Uterus (tissue), 4 donors: Measurements from ENCODE around the gene SPIRE2. TPM values are rescaled to one million over a fixed set of nuclear protein-coding genes. Genes with fewer than 3 reads are reported as not detected.
"Not testable (repeated sequence)": the region's sequence is repeated elsewhere in the genome, so short reads cannot be mapped to it uniquely, and the experiment has no call there.

Source experiments
- DNase-seq, 2 donors: peaks; one replicate each; pipeline ENCODE4 v3.0.0-alpha.2; 2019 to 2020
- H3K27ac ChIP-seq, 2 donors: fragments of 200-600 bp; sonication (generic); 1 replicate in 1 of 2; 2 replicates in 1 of 2; pipeline ENCODE4 v1.5.1; 2016 to 2018
- H3K27me3 ChIP-seq, 2 donors: fragments of 200-600 bp; sonication (generic); one replicate each; pipeline ENCODE4 v1.5.1; 2018 to 2019; ENCODE audit warnings: control low read depth in 1 of 2
- H3K36me3 ChIP-seq, 2 donors: fragments of 200-600 bp; sonication (generic); one replicate each; pipeline ENCODE4 v1.5.1; 2019; ENCODE audit warnings: control low read depth in 1 of 2
- H3K4me1 ChIP-seq, 2 donors: fragments of 200-600 bp; sonication (generic); one replicate each; pipeline ENCODE4 v1.5.1; 2018 to 2019; ENCODE audit warnings: control low read depth in 1 of 2
- H3K4me3 ChIP-seq, 2 donors: fragments of 200-600 bp; sonication (generic); 1 replicate in 1 of 2; 2 replicates in 1 of 2; pipeline ENCODE4 v1.5.1; 2018 to 2019; ENCODE audit warnings: mild to moderate bottlenecking in 1 of 2
- H3K9me3 ChIP-seq, 2 donors: fragments of 200-600 bp; sonication (generic); one replicate each; pipeline ENCODE4 v1.5.1; 2019; ENCODE audit warnings: control low read depth in 1 of 2
- CTCF ChIP-seq, 4 experiments: fragments of 200-600 bp in 2 of 4; fragments of 450-650 bp in 2 of 4; sonication (generic) in 2 of 4; IDR thresholded peaks; one replicate each; pipeline ENCODE4 v1.5.1; 2016 to 2019; ENCODE audit warnings: antibody characterized with exemption in 4 of 4, mild to moderate bottlenecking in 2 of 4, moderate library complexity in 1 of 4
- POLR2A ChIP-seq, 2 donors: fragments of 450-650 bp; IDR thresholded peaks; one replicate each; pipeline ENCODE4 v1.6.1; 2016; ENCODE audit warnings: antibody characterized with exemption in 2 of 2, mild to moderate bottlenecking in 1 of 2, moderate library complexity in 1 of 2
- intact Hi-C: fragments of 100-400 bp; cut with DNase I; formaldehyde crosslinking; loops from one replicate; pipeline ENCODE4 v1.15.1; 2023; ENCODE audit warnings: low total_unique reads
- total RNA-seq, 4 donors: library from RNA; depleted of rRNA in 3 of 4; stranded (reverse); fragments of >200 nt in 3 of 4; gene quantifications; one replicate each; pipeline versions ENCODE4 v1.1.0 to v1.2.4, GENCODE V29; 2014 to 2023
- donor health status: DM: yes; HTN: yes; CAD: no.

The SPIRE2 gene
- total RNA-seq, 4 donors from 2014 or later: 1.2 to 7.5 (median 3.3) TPM

GRCh38 chr16:89798126-89798525, 30.1 kb upstream of the SPIRE2 start:
- no peaks in the 10 kb centered on the region for H3K4me1 ChIP-seq
- intact Hi-C loops: no loop called here
- DNase-seq: no peak
- no peak overlapping the region for H3K27ac ChIP-seq
- no peaks in the 10 kb centered on the region for H3K9me3 ChIP-seq
- H3K27me3 ChIP-seq: no peaks in the 10 kb centered on the region
- TF ChIP-seq CTCF (IDR thresholded peaks at IDR 0.05) (no peak), POLR2A (IDR thresholded peaks at IDR 0.05) (no peak)
- no peak overlapping the region for H3K4me3 ChIP-seq
- no peaks in the 10 kb centered on the region for H3K36me3 ChIP-seq

DNA sequence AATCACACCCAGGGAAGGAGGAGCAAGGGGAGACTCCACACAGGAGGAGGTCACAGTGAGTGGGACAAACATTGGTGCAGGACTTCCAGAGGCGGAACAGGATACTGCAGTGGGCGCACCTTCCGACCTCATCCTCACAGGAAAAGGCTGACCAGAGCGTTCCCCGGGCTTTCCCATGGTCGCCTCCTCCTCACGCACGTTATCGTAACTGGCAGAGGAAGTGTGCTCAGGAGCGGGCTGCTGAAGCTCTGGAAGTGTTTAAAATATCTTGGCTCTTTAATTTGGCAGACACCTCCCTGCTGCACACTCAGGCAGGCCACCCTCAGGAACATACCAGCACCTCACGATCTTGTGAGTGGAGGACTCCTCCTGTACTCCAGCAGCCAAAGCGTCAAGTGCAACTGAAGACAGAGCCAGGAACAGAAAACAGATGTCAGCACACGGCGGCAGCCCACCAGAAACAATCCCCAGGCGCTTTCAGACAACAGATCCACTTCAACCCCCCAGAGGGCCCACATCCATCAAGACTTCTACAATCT, 29.4 kb upstream of the SPIRE2 start:
- TF ChIP-seq CTCF (IDR thresholded peaks at IDR 0.05) (no peak), POLR2A (IDR thresholded peaks at IDR 0.05) (no peak)
- Histone ChIP-seq H3K4me3 (no peak overlapping the region), H3K9me3 (no peaks in the 10 kb centered on the region), H3K27ac (no peak overlapping the region), H3K4me1 (no peaks in the 10 kb centered on the region), H3K36me3 (no peaks in the 10 kb centered on the region), H3K27me3 (no peaks in the 10 kb centered on the region)
- intact Hi-C loops: no loop called here
- DNase-seq: peak in 1 of 2 donors; percentile 23

- no peaks in the 10 kb centered on the region for H3K27me3 ChIP-seq
- intact Hi-C loops: no loop called here
- DNase-seq: no peak
- TF ChIP-seq POLR2A (IDR thresholded peaks at IDR 0.05): no peak
- no peak for TF ChIP-seq CTCF (IDR thresholded peaks at IDR 0.05)
- H3K27ac ChIP-seq: no peak overlapping the region
- no peaks in the 10 kb centered on the region for H3K36me3 ChIP-seq
- H3K4me1 ChIP-seq: no peaks in the 10 kb centered on the region
- no peaks in the 10 kb centered on the region for H3K9me3 ChIP-seq
- no peak overlapping the region for H3K4me3 ChIP-seq
Observed at GRCh38 chr16:89801800-89802199, 26.5 kb upstream of the SPIRE2 start.

- TF ChIP-seq POLR2A (IDR thresholded peaks at IDR 0.05): no peak
- TF ChIP-seq CTCF (IDR thresholded peaks at IDR 0.05): no peak
- Histone ChIP-seq H3K4me3 (no peak overlapping the region), H3K9me3 (no peaks in the 10 kb centered on the region), H3K27me3 (no peaks in the 10 kb centered on the region), H3K4me1 (no peaks in the 10 kb centered on the region), H3K27ac (no peak overlapping the region), H3K36me3 (no peaks in the 10 kb centered on the region)
- intact Hi-C loops: no loop called here
- no peak for DNase-seq
Observed at GRCh38 chr16:89805136-89805905, 23.0 kb upstream of the SPIRE2 start.

- H3K27me3 ChIP-seq, intact Hi-C loops, H3K4me3 ChIP-seq, DNase-seq, H3K4me1 ChIP-seq, H3K36me3 ChIP-seq, H3K27ac ChIP-seq, H3K9me3 ChIP-seq: not testable (repeated sequence)
Observed at GRCh38 chr16:89806589-89807193, 21.6 kb upstream of the SPIRE2 start.
